Right lung (tissue), 5 donors: ENCODE measurements around the gene CAPZB. TPM values are rescaled to one million over a fixed set of nuclear protein-coding genes. Genes with fewer than 3 reads are reported as not detected.

Source experiments
- DNase-seq, 2 donors: peaks; one replicate each; pipeline ENCODE4 v3.0.0-alpha.2; 2013
- polyA plus RNA-seq, 5 donors: library from polyadenylated mRNA; unstranded; fragments of 120-200 nt; gene quantifications; one replicate each; pipeline versions ENCODE4 v1.2.1 to v1.2.3, GENCODE V29; 2013; ENCODE audit warnings: inconsistent platforms in 1 of 5, low replicate concordance in 1 of 5; ENCODE audit not compliant: insufficient read length in 5 of 5, insufficient read depth in 1 of 5

Gene CAPZB
- polyA plus RNA-seq, 5 donors = 218 to 320 (median 235) TPM

DNA sequence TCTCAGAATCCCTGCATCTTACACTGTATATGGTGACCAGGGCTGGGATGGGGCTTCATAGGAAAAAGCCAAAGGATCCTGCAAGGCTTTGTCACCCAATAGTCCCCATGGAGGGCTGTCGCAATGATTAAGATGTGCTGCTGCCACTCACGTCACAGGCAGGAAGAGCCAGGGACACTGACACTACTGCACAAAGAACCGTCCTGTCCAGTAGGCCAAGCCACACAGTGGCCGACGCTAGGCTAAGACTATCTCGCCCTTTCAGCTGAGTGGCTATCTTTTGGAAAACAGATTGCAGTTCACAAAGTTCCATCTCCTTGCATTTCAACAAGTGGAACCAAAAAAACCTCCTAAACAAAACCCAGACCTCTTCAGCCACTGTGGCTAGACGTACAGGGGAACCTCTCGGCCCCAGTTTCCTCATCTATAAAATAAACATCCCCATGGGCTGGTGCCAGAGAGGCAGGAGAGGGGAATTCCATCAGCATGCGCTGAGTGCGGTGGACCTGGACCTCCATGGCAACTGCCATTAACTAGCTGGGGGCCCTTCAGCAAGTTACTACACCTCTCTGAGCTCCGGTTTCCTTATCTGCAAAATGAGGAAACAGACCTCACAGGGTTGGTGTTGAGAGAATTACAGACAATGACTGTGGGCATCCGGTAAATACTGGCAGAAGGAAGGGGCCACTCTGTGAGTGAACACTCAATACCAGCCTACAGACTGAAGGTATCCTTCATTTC, 8.7 kb downstream of the CAPZB start:
- DNase-seq = no peak

DNA sequence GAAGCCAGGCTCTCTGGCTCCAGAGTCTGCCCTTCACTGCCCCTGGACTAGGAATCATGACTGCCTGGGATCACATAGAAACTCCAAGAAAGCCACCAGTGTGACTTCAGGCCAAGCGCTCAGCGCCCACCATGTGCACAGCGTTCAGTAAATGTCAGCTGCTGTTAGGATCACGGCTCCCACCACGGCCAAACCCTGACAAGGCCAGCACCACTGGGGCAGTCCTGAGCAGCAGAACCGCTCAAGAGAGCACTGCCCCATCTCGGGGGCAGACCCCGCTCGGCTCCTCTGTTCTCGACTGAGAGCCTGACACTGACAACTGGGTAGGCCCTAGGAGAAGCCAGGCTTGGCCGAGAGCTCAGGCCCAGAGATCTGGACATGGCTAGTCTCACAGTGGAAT, 10.0 kb downstream of the CAPZB start:
- no peak for DNase-seq

DNA sequence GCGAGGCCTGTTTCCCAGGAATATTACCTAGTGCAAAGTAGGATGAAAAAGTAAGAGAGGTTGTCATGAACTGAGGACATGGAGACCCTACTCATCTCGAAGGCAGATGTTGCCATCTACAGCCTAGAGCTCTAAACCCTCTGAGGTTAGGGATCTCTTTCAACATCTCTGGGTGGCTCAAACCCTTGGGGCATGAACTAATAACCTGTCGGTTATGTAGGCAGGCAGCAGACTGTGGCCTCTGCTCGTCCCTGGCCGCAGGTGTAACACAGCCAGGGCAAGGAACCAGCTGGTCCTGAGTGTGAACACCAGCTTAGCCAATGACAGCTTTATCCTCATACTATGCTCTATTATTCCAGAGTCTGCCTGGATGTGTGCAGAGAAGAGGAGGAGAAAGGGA, 13.2 kb downstream of the CAPZB start:
- DNase-seq = no peak

DNA sequence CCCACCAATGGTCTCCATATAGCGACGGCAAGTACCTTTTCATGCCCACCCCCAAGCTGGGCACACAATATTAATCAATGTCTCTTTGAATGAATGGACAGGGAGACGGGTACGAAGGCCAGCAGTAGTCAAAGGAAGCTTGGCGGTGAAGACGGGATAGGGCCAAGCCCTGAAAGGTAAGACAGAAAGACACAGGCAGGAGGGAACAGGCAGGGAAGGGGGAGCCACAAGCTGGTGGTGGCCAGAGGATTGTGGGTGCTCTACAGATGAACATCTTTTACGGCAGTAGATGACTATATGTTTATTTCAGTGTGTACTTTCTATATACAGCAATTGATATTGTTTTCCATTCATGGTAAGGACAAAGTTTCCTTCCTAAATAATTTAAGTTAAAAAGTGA, 16.3 kb downstream of the CAPZB start:
- no peak for DNase-seq

DNA sequence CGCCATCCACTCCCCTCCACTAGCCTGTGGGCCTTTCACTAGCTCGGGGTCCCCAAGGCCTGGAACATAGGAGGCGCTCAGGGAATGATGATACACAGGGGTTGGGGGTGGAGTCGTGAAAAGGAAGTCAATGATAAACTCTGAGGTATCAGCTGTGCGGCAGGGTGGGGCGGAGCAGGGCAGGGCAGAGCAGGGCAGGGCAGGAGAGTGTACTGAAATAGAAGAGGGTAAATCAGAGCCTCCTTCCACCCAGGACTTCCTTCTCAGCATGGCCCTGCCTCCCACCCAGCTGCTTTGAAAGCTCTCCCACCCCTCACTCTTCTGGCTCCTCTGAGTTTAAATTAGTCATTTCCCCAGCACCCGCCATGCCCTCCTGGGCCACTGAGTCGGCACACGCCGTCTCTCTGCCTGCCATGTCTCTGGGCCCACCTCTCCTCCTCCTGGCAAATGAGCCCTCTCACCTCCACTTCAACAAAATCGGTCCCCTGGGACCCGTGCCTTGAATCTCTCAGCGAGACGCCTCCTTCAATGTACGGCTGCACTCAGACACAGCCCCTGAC, 16.9 kb downstream of the CAPZB start:
- no peak for DNase-seq

DNA sequence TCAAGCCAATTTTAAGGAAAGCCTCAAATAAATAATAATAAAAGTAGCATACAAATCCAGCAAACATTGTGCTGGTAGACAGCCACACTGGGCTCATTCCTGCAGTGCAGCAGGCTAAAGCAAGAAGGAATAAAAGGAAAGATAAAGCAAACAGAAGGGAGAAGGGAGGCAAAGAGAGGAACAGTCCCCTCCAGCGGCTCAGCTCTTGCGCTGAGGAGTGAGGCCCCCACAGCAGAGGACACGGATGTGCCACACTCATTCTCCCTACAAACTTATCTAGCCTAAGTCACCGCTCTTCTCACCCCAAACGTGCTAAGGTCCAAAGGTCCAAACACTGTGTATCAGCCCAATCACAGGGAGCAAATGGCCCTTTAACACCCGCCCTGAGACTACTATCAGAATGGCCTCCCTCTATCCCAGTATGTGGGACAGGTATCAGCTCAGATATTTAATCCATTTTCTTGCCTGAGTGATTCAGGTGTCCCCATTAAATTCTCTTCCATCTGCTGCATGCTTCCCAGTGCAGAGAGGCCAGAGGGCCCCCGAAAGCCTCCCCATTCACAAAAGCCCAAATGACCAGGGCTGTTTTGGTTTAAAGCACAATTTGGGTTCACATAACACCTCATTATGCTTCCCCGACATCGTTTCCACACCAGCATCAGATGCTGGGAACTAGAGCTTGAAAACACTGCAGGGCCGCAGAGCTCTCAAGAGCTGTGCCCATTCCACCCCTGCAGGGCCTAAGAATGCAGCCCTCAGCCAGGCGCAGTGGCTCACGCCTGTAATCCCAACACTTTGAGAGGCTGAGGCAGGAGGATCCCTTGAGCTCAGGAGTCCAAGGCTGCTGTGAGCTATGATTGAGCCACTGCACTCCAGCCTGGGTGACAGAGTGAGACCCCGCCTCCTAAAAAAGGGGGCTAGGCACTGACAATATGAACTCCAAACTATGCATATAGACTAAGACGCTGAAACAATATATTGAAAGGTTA, 17.8 kb downstream of the CAPZB start:
- no peak for DNase-seq

DNA sequence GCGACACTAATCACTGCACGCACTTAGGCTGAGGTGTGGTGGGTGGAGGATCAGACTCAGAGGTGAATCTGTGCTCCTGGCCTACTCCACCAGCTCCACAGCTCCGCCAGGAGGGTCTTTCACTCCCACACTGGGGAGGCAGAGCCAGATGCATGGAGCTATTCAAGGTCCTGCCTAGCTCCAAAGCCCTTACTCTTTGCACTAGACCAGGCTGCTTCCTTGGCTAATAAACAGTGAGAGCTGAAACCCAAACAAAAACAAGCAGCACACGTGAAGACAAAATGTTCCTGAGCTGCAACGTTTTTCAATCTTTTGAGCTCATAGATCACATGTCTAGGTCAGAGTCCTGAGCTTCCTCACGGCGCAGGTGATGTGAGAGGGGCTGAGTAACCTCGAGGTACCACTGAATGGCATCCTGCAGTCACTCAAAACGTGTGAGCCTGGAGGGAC, 19.2 kb downstream of the CAPZB start:
- DNase-seq = no peak

DNA sequence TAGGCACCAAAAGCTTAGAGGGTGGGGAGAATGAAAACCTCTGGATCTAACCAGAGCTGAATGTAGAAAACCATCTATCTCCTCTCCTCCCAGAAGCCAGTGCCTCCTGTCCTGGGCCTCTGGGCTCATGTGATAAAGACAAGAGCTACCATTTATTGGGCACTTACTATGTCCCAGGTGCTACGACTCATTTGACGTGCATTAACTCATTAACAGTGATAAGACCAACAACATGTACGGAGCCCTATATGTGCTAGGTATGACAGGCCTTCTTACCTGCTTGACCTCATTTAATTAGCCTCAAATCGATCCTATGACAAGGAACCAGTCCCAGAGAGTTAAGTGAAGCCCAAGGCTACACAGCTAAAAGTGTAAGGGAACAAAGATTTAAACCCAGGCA, 19.7 kb downstream of the CAPZB start:
- no peak for DNase-seq

DNA sequence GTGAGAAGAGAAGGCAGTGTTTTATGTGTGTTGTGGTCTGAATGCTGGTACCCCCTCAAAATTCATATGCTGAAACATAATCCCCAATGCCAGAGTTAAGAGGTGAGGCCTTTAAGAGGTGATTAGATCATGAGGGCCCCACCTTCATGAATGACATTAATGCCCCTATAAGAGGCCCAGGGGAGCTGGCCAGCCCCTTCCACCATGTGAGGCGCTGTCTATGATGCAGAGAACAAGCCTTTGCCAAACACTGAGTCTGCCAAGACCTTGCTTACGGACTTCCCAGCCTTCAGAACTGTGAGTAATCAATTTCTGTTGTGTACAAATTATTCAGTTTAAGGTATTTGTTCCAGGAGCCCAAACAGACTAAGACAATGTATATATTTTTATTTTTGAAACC, 20.2 kb downstream of the CAPZB start:
- DNase-seq = no peak

DNA sequence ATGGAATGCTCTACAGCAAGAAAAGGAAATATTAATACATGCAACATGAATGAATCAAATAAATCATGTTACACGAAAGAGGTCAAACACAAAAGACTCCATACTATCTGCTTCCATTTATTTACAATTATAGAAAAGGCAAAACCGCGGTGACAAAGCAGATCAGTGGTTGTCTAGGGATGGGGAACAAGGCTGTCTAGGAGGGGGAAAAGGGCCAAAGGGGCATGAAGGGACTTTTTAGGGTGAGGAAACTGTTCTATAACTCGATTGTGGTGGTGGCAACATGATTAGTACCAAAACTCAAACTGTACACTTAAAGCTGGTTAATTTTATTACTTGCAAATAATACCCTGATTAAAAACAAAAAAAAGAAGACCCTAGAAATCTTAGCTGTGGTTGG, 20.6 kb downstream of the CAPZB start:
- DNase-seq = no peak

DNA sequence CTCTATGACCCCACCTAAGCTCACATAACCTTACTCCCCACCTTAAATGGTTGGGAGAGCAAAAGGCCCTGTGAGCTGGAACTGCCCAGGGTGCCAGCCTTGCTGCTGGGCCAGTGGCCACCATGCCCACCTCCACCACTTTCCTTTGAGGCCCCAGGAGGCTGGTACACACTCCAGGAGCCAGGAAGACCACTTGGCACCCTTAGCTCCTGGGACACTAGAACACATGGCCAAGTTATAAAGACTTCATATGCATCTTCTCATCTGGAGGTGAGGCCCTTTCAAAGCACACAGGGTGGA, 21.9 kb downstream of the CAPZB start:
- DNase-seq = no peak

DNA sequence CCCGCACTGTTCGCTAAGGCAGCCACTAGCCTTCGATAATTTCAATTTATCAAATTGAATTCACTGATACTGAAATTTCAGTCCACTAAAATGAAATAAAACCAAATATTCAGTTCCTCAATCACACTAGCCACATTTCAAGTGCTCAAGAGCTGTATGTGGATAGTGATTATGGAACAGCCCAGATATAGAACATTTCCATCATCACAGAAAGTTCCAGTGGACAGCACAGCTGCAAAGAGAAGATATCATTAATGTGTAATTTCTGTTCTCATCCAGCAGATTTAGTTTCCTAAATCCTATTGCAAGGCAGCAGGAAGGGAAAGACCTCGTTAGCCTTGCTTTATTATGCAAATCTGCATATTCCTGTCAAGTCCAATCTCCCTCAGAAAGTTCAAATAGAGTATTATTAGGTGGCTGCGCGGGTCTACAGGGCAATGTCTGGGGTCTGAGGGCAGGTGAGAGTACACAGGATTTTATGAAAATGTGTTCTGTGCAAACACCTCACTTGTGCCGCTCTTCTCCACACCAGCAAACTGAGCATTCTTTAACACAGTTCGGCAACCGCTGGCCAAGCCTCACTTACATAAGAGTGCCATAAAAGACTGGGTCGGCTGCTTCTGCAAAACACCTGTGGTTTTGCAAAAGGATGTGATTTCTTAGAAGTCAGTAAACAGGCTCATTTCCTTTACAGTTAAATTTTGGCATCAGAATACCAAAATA, 22.4 kb downstream of the CAPZB start:
- no peak for DNase-seq

DNA sequence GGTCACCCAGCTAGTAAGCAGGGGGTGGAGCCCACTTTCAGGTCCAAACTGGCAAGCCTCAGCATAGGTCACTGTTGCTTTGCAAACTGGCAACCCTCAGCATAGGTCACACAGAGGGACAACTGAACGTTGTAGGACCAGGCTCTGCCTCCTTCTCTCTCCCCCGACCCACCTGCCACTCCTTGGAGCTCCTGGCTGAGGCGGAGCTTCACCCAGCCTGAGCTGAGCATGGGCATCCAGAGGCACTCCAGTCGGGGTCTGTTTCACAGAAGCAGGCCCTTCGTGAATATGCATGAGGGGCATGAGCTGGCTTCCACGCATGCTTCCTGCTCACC, 24.2 kb downstream of the CAPZB start:
- no peak for DNase-seq

DNA sequence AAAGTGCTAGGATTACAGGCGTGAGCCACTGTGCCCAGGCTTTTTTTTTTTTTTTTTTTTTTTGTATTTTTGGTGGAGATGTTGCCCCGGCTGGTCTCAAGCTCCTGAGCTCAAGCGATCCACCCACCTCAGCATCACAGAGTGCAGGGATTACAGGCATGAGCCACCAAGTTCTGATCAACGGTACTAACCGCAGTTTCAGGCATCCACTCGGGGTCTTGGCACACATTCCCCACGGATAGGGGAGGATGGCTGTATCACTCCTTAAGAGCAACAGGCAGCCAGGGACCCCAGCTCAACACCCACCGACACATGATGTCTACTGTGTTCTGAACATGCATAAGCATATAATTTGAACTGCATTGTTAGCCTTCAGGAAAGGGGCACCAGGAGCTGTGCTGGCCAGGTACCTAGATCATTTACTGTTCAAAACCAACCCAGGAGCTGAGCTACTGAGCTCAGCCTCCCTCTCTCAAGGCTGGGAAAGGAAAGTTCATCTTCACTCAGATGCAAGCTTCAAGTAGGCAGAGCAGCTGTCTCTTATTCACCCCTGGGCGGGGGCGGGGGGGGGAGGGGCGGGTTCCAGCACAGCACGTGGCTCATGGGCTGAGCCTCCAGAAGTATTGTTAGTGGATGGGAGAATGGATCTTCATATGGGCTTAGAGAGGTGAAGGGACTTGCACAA, 24.7 kb downstream of the CAPZB start:
- no peak for DNase-seq

DNA sequence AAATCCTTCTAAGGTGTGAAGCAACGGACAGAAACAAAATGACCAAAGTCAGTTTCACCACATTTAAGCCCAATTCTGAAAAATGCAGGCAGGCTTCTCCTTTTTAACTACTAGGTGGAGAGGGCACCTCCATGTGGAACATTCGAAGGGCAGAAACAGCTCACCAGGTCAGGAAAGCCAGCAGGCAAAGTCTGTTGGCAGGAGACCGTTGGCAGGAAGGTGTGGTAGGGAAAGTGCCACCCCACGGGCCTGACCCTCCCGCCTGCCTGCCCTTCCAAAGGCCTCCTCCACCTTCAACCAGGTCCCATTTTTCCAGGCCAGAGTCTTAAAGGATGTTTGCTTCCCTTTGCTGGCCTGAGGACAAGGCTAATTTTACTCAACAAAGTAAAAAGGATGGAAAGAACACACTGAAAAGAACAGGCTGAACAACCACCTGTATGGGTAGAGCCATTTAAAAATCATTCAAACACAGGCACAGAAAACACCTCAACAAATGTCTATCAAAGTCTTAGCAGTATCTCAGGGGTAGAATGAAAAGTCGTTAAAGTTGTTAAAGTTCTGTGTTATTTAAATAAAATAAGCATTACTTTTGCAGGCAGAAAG, 26.4 kb downstream of the CAPZB start:
- DNase-seq = no peak

DNA sequence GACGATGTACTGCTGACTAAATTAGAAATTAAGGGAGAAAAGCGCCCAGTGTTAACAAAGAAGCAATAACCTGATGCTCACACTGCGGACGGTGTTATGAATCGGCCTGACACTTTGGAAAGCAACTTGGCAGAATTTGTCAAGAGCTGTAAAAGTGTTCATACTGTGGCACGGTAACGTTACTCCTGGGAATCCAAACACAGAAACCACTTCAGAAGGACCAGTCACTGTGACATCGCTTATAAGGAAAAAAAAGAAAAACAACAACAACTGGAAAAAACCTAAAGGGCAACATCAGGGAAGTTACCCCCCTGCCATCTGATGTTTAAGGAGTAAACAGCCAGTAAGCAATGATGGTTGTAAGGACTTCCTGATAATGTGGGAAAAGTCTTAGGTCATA, 27.7 kb downstream of the CAPZB start:
- no peak for DNase-seq

DNA sequence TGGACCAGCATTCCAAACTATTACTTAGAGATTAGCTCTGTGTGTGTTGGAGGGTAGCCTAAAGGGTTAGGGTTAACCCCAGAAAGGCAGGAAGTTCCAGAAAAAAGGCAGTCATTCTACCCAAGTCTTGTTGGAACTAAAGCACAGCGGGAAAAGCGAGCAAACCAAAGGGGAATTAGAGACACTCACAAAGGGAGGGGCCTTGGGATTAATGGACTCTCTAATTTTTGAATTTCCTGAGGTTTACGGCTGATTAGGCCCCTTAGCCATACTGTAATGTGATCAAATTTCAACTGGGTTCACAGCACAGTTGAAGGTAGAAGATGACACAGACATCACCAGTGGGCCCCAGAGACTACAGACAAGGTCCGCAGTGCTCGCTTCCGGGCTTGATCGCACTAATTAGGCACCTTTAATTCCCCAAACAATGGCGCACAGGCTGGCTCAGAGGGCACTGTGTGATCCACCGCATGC, 28.3 kb downstream of the CAPZB start:
- no peak for DNase-seq

DNA sequence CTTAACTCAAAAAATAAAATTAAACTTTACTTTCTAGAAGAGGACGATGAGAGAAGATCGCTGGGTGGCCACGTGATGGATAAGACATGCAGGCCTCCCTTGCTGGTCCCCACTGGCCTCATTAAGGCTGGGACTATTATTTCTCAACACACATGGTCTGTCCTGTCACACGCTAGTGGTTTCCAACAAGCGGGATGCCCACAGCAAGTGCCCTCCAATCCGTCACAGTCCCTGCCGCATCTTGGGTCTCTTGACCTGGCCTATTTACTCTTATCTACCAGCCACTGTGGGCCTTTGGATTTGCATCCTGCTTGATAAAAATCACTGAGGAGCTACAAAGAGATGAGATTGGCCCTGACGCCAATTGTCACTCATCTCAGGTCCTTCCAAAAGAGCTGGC, 30.0 kb downstream of the CAPZB start:
- DNase-seq = no peak

DNA sequence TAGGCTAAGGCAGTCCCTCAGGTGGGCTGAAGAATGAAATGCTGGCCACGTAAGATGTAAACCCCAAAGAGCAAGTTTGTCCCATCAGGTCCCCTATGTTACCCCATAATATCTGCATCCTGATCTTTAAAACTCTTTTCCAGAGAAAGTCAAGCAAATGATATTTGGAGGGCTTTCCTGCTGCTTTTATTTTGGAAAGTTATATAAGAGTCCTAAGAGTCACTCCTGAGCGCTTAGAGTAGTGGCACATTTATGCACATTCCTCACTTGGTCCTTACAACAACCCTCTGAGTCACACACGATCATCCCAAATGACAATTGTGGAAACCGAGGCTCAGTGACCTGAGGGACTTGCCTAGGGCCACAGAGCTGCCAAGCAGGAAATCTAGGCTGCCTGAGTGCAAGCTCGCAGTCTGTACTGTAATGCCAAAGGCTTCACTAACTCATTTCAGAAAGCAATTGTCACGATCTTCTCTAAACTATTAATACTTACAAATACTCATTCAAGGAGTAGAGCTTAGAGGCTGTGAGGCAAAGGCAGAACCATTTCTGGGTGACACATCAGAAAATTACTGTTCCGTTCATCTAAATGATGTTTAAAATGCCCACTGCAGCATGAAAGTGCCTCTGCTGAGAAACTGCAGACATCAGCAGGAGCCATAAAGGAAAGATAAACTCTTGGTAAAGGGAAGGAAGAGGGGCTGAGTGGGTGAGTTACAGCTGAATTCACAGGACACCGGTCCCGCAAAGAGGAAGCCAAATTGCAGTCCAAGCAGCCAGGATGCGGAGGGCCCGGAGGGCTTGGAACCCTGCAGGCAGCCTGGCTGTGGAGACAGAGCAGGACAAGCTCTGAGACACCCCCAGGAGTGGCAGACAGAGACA, 30.8 kb downstream of the CAPZB start:
- DNase-seq = no peak

DNA sequence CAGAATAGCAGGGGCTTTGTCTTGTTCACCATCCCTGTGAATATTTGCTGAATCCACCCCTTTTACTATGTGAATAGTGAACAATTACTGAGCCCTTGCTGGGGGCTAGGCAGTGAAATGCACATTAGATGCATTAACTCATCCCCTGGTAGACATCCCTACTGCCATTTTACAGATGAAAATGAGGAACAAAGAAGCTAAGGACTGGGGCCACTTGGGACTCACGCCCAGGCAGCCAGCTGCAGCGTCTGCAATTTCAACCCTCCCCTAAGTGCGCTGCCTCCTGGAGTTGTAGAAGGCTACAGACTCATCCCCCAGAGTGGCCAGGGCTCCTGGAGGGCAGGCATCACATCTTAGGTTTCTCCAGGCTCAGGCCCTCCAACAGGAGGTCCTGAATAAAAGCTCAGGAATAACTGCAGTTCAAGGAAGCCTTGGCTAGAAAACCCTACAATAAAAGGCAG, 31.6 kb downstream of the CAPZB start:
- DNase-seq = no peak
